Fibroblast of villous mesenchyme (primary cell): Measurements from ENCODE around the gene DNAI4. TPM values are rescaled to one million over a fixed set of nuclear protein-coding genes. Genes with fewer than 3 reads are reported as not detected.
"Not testable (repeated sequence)": the region's sequence is repeated elsewhere in the genome, so short reads cannot be mapped to it uniquely, and the experiment has no call there.

Experiments used
- DNase-seq: peaks from one replicate; pipeline ENCODE4 v3.0.0-alpha.2; 2010; ENCODE audit warnings: low read depth
- H3K4me3 ChIP-seq: 2 replicates; pipeline ENCODE4 v1.5.1; 2011; ENCODE audit warnings: low read depth, mild to moderate bottlenecking, low read length
- total RNA-seq: library from RNA; depleted of rRNA; stranded (reverse); fragments of >200 nt; gene quantifications from 2 replicates; pipeline ENCODE4 v1.2.3, GENCODE V29; 2012
- TF ChIP-seq, protein P1 (sequence below): IDR thresholded peaks from 2 replicates; pipeline ENCODE4 v1.5.1; 2012; ENCODE audit warnings: low read depth, mild to moderate bottlenecking, low read length; ENCODE audit not compliant: insufficient read depth

Gene DNAI4
- total RNA-seq, 1 donor: 9.9 TPM

- DNase-seq: no peak
- TF ChIP-seq, protein P1, sequence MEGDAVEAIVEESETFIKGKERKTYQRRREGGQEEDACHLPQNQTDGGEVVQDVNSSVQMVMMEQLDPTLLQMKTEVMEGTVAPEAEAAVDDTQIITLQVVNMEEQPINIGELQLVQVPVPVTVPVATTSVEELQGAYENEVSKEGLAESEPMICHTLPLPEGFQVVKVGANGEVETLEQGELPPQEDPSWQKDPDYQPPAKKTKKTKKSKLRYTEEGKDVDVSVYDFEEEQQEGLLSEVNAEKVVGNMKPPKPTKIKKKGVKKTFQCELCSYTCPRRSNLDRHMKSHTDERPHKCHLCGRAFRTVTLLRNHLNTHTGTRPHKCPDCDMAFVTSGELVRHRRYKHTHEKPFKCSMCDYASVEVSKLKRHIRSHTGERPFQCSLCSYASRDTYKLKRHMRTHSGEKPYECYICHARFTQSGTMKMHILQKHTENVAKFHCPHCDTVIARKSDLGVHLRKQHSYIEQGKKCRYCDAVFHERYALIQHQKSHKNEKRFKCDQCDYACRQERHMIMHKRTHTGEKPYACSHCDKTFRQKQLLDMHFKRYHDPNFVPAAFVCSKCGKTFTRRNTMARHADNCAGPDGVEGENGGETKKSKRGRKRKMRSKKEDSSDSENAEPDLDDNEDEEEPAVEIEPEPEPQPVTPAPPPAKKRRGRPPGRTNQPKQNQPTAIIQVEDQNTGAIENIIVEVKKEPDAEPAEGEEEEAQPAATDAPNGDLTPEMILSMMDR: no peak
- H3K4me3 ChIP-seq: no peak overlapping the region
These were observed 7.2 kb downstream of the DNAI4 start for GRCh38 chr1:66917476-66917875.

DNA sequence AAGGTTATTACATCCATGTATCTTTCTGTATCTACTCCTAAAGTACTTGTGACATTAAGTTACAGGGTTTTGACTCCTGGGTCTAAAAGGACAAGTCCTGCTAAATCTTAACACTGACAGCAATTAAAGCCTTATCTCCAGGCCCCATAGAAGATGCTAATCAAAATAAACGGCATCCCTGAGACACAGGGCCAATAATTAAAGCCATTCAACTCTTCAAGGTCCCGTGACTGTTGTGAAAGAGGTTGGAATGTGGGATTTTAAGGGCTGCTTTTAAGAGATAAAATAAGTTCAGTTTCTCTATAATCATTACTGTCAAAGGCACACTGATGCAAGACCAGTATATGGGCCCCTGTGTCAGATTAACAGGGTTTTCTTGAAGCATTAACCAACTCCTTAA is 8.3 kb downstream of the DNAI4 start:
- TF ChIP-seq, protein P1: no peak
- peak; percentile 76 for DNase-seq
- no peak overlapping the region for H3K4me3 ChIP-seq

GRCh38 chr1:66915203-66915602 is 9.5 kb downstream of the DNAI4 start:
- H3K4me3 ChIP-seq, DNase-seq: not testable (repeated sequence)

DNA sequence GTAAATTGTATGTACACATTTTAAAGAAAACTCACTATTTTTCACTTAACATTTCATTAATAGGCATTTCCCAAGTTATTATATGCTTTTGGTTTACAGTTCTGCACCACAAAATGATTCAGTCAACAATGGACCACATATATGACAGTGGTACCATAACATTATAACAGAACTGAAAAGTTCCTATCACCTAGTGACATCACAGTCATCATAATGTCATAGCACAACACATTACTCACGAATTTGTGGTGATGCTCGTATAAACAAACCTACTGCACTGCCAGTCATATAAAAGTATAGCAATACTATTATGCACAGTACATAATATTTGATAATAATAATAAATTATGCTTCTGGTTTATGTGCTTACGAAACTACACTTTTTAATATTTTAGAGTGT is 30.9 kb downstream of the DNAI4 start:
- H3K4me3 ChIP-seq: no peak overlapping the region
- TF ChIP-seq, protein P1: no peak
- no peak for DNase-seq

GRCh38 chr1:66890621-66891020 is 34.0 kb downstream of the DNAI4 start:
- no peak overlapping the region for H3K4me3 ChIP-seq
- TF ChIP-seq, protein P1: no peak
- no peak for DNase-seq

GRCh38 chr1:66889030-66889429 is 35.6 kb downstream of the DNAI4 start:
- no peak for DNase-seq
- TF ChIP-seq, protein P1: no peak
- no peak overlapping the region for H3K4me3 ChIP-seq

DNA sequence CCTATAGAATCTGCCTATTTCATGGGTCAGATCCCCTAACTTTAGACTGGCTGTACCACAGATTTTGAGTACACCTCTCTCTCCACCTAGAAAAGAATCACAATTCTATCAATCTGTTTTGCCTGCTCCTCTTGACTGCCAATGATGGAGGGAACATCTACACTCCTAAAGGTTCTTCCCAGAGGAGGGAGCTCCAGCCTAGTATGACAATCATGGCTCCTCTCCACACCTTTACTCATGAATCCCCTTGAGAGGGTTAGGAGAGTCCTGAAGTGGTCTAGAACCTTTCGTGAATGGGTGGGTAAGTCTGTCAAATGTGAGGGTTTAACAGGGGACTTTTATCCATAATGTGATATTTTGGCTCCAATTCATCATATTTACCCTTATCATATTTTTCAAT is 48.0 kb downstream of the DNAI4 start:
- TF ChIP-seq, protein P1: no peak

More for the DNA sequence above, 48.0 kb downstream of the DNAI4 start:
- DNase-seq: no peak
- no peak overlapping the region for H3K4me3 ChIP-seq
